Measurements from ENCODE around the gene BLMH.

BLMH gene

DNA sequence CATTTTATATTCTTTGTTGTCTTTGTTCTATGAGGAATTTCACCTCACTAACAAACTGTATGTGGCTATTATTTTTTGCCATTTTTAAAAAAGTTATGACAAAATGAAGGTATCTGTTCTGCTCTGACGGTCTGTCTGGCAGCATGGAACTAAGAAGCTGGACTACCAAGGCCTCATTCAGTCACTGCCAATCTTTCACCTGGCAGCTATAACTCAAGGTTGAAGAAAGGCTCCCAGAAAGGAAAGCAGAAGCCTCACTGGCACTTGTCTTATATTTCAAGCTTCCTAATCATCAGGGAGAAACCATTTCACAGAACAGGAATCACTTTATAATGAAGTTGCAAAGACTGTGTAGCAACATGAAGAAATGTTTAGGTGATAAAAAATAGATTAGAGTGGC lies 37.6 kb downstream of the BLMH start:
- no peak for DNase-seq
- H3K27me3 Mint-ChIP-seq, result no peaks in the 10 kb centered on the region
- H3K27ac Mint-ChIP-seq, result no peak overlapping the region
- CTCF ChIA-PET, result interaction anchor here (0.6 kb wide), 1 partner anchor 30 kb away, joined by 3 read pairs; no protein-coding TSS in a partner anchor
- peaks cover 24% of the 10 kb centered on the region for H3K36me3 Mint-ChIP-seq
- H3K4me3 Mint-ChIP-seq, result no peak overlapping the region
- H3K9me3 Mint-ChIP-seq, result no peaks in the 10 kb centered on the region
- peaks cover 3% of the 10 kb centered on the region for H3K4me1 Mint-ChIP-seq

DNA sequence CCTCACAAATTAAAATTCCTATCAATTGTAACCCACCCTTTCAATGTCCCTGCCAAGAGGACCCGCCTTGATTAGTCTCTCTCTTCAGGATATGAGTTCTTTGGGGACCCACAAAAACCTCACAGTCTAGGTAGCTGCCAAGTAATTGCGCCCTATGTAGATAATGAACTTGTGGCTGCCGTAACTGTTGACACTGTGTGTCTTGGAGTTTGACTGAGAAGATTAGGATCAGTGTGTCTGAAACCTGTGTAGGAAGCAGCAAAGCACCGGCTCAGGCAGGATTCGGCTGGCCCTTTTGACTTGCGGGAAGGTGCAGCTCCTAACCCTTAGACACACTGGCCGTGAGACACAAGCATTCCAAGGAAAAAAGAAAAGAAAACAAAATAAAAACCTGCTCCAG lies 38.4 kb downstream of the BLMH start:
- Mint-ChIP-seq H3K4me1 (no peaks in the 10 kb centered on the region), H3K27me3 (no peaks in the 10 kb centered on the region), H3K36me3 (peaks cover 26% of the 10 kb centered on the region), H3K4me3 (no peak overlapping the region), H3K27ac (no peak overlapping the region), H3K9me3 (no peaks in the 10 kb centered on the region)
- CTCF ChIA-PET, result no interaction called here
- DNase-seq, result no peak

GRCh38 chr17:30251931-30252330 lies 39.8 kb downstream of the BLMH start:
- H3K9me3 Mint-ChIP-seq, result no peaks in the 10 kb centered on the region
- DNase-seq, result no peak
- no peaks in the 10 kb centered on the region for H3K4me1 Mint-ChIP-seq
- peaks cover 36% of the 10 kb centered on the region for H3K36me3 Mint-ChIP-seq
- CTCF ChIA-PET, result no interaction called here
- no peak overlapping the region for H3K27ac Mint-ChIP-seq
- H3K4me3 Mint-ChIP-seq, result no peak overlapping the region
- H3K27me3 Mint-ChIP-seq, result no peaks in the 10 kb centered on the region

- no peak overlapping the region for H3K27ac Mint-ChIP-seq
- CTCF ChIA-PET, result no interaction called here
- no peak for DNase-seq
- H3K4me3 Mint-ChIP-seq, result no peak overlapping the region
- no peaks in the 10 kb centered on the region for H3K4me1 Mint-ChIP-seq
- peaks cover 36% of the 10 kb centered on the region for H3K36me3 Mint-ChIP-seq
- H3K9me3 Mint-ChIP-seq, result no peaks in the 10 kb centered on the region
- no peaks in the 10 kb centered on the region for H3K27me3 Mint-ChIP-seq
Observed at GRCh38 chr17:30249460-30249859, 42.3 kb downstream of the BLMH start.

DNA sequence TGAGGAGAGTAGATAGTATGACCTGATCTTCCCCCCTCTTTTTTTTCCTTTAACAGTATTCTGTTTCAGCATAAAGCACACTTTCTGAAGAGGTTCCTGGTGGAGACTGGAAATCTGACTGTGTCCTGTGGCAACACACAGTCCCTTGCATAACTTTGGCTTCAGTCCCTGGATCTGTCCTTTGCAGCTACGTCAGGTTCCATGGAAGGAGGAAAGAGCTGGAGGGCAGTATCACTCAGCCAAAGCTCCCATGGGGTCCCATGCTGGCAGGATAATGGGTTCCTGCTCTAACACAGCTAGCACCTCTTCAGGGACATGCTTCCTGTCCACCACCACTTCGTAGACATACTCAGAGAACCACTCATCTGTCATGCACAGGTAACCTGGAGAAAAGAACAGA lies 43.0 kb downstream of the BLMH start:
- no peak for DNase-seq
- H3K27me3 Mint-ChIP-seq, result no peaks in the 10 kb centered on the region
- CTCF ChIA-PET, result no interaction called here
- H3K27ac Mint-ChIP-seq, result no peak overlapping the region
- no peak overlapping the region for H3K4me3 Mint-ChIP-seq
- peaks cover 36% of the 10 kb centered on the region for H3K36me3 Mint-ChIP-seq
- H3K4me1 Mint-ChIP-seq, result no peaks in the 10 kb centered on the region
- H3K9me3 Mint-ChIP-seq, result no peaks in the 10 kb centered on the region

- DNase-seq, result no peak
- no peaks in the 10 kb centered on the region for H3K4me1 Mint-ChIP-seq
- H3K4me3 Mint-ChIP-seq, result no peak overlapping the region
- peaks cover 28% of the 10 kb centered on the region for H3K36me3 Mint-ChIP-seq
- H3K9me3 Mint-ChIP-seq, result no peaks in the 10 kb centered on the region
- peaks cover 4% of the 10 kb centered on the region for H3K27me3 Mint-ChIP-seq
- CTCF ChIA-PET, result no interaction called here
- no peak overlapping the region for H3K27ac Mint-ChIP-seq
Observed at GRCh38 chr17:30246460-30246859, 45.3 kb downstream of the BLMH start.

DNA sequence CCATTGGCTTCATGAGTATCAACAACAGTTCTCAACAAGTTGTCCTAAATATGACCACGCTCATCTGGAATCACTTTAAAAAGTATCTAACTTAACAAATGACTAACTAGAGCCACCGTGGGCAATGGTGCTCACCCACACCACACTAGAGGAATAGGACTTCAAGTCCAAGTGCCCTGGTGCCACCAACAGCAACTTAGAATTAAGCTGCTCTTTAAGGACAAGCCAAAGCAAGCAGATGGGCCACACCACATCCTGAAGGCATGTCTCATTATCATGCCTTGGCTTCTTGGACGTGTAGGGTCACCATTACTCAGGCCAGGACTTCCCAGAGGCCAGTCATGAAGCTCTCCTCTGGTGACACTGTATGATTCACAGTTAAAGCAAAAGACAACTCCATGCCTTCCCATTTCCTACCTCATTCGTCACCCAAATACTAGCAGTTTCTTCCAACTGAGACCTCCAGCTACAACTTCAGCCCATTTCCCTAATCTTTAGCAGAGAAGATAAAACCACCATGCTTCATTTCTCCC lies 46.8 kb downstream of the BLMH start:
- H3K27me3 Mint-ChIP-seq, result peaks cover 13% of the 10 kb centered on the region
- no peak overlapping the region for H3K27ac Mint-ChIP-seq
- no peaks in the 10 kb centered on the region for H3K4me1 Mint-ChIP-seq
- CTCF ChIA-PET, result interaction anchor here (1.0 kb wide), 1 partner anchor 120 kb away, joined by 3 read pairs; no protein-coding TSS in a partner anchor
- H3K4me3 Mint-ChIP-seq, result no peak overlapping the region
- H3K9me3 Mint-ChIP-seq, result no peaks in the 10 kb centered on the region
- H3K36me3 Mint-ChIP-seq, result peaks cover 24% of the 10 kb centered on the region
- DNase-seq, result no peak

DNA sequence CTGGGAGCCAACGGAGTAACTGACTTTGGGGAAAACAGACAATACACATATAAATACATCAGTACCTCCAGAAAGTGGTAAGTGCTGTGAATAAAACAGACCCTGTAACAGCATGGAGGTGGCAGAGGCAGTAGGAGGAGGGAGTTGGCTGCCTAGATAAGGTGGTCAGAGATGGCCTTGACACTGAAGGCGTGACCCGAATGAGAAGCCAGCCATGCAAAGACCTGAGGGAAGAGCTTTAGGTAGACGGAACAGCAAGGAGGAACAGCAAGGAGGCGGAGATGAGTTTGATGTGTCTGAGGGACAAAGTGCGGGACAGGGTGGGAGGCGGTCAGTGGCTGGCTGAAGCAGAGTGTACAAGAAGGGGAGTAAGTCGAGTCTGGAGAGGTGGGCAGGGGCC lies 48.2 kb downstream of the BLMH start:
- Mint-ChIP-seq H3K4me3 (no peak overlapping the region), H3K27me3 (peaks cover 26% of the 10 kb centered on the region), H3K4me1 (peaks cover 6% of the 10 kb centered on the region), H3K36me3 (peaks cover 17% of the 10 kb centered on the region), H3K27ac (no peak overlapping the region), H3K9me3 (no peaks in the 10 kb centered on the region)
- no peak for DNase-seq
- CTCF ChIA-PET, result interaction anchor here (1.4 kb wide), 1 partner anchor 93 kb away, joined by 3 read pairs; no protein-coding TSS in a partner anchor

- peaks cover 7% of the 10 kb centered on the region for H3K4me1 Mint-ChIP-seq
- CTCF ChIA-PET, result interaction anchor here (1.4 kb wide), 1 partner anchor 93 kb away, joined by 3 read pairs; no protein-coding TSS in a partner anchor
- H3K27me3 Mint-ChIP-seq, result peaks cover 32% of the 10 kb centered on the region
- no peak overlapping the region for H3K4me3 Mint-ChIP-seq
- DNase-seq, result no peak
- H3K27ac Mint-ChIP-seq, result no peak overlapping the region
- peaks cover 12% of the 10 kb centered on the region for H3K36me3 Mint-ChIP-seq
- H3K9me3 Mint-ChIP-seq, result no peaks in the 10 kb centered on the region
Observed at GRCh38 chr17:30243002-30243401, 48.7 kb downstream of the BLMH start.

GRCh38 chr17:30241051-30241450 lies 50.7 kb downstream of the BLMH start:
- peak overlapping the region; percentile 8 for H3K27ac Mint-ChIP-seq
- DNase-seq, result no peak
- no peaks in the 10 kb centered on the region for H3K9me3 Mint-ChIP-seq
- no peaks in the 10 kb centered on the region for H3K36me3 Mint-ChIP-seq
- CTCF ChIA-PET, result no interaction called here
- H3K4me3 Mint-ChIP-seq, result no peak overlapping the region
- H3K27me3 Mint-ChIP-seq, result peaks cover 51% of the 10 kb centered on the region
- peaks cover 12% of the 10 kb centered on the region for H3K4me1 Mint-ChIP-seq

- Mint-ChIP-seq H3K36me3 (no peaks in the 10 kb centered on the region), H3K4me3 (no peak overlapping the region), H3K9me3 (no peaks in the 10 kb centered on the region), H3K27me3 (peaks cover 60% of the 10 kb centered on the region), H3K27ac (no peak overlapping the region), H3K4me1 (peaks cover 16% of the 10 kb centered on the region)
- CTCF ChIA-PET, result interaction anchor here (0.6 to 2.1 kb wide), 3 partner anchors 19 to 870 kb away, joined by 3 to 5 read pairs (median 3); no protein-coding TSS in a partner anchor
- no peak for DNase-seq
Observed at GRCh38 chr17:30240177-30240576, 51.6 kb downstream of the BLMH start.

GRCh38 chr17:30239089-30239462 lies 52.7 kb downstream of the BLMH start:
- CTCF ChIA-PET, result interaction anchor here (2.1 kb wide), 1 partner anchor 114 kb away, joined by 5 read pairs; no protein-coding TSS in a partner anchor
- H3K4me1 Mint-ChIP-seq, result peaks cover 22% of the 10 kb centered on the region
- H3K36me3 Mint-ChIP-seq, result no peaks in the 10 kb centered on the region
- DNase-seq, result no peak
- peak overlapping the region; percentile 47 for H3K27ac Mint-ChIP-seq
- no peak overlapping the region for H3K4me3 Mint-ChIP-seq
- H3K9me3 Mint-ChIP-seq, result no peaks in the 10 kb centered on the region
- H3K27me3 Mint-ChIP-seq, result peaks cover 71% of the 10 kb centered on the region

DNA sequence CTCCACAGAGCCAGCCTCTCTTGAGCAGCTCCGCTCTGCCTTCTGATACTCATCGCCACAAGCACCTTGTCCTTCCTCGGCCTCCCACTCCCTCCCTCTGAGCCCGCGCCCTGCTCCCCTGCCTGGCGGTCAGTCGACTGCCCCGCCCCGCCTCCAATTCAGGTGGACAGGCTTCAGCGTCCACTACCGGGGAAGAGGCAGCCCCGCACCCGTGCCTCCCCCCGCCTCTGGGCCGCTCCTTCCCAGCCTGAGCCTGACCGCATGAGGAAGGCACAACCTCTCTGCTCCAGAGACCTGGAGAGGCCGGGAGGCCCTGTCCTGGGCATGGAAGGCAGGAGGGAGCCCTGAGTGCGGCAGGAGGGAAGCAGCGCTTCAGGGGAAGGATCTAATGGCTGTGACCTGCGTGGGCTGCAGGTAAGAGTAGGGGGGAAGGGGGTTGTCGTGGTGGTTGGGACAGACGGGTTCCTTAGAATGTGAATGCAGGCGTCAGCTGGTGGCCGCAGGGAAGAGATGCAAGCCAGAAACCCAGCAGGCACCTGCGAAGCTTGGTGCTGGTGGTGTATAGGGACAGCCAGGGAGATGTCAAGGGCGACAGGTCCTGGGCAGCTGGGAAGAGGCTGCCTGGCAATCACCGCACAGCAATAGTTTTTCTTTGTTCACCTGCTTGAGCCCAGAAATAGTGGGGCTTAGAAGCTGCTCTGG lies 53.2 kb downstream of the BLMH start:
- Mint-ChIP-seq H3K4me3 (no peak overlapping the region), H3K9me3 (no peaks in the 10 kb centered on the region), H3K4me1 (peaks cover 22% of the 10 kb centered on the region), H3K27ac (no peak overlapping the region), H3K36me3 (no peaks in the 10 kb centered on the region), H3K27me3 (peaks cover 76% of the 10 kb centered on the region)
- DNase-seq, result no peak
- CTCF ChIA-PET, result interaction anchor here (1.0 to 2.1 kb wide), 2 partner anchors 113 to 134 kb away, joined by 3 to 5 read pairs; no protein-coding TSS in a partner anchor

GRCh38 chr17:30238003-30238344 lies 53.8 kb downstream of the BLMH start:
- Mint-ChIP-seq H3K36me3 (no peaks in the 10 kb centered on the region), H3K9me3 (no peaks in the 10 kb centered on the region), H3K27me3 (peaks cover 82% of the 10 kb centered on the region), H3K4me1 (peaks cover 22% of the 10 kb centered on the region), H3K4me3 (no peak overlapping the region), H3K27ac (no peak overlapping the region)
- CTCF ChIA-PET, result interaction anchor here (1.0 to 2.1 kb wide), 2 partner anchors 113 to 133 kb away, joined by 3 to 5 read pairs; no protein-coding TSS in a partner anchor
- no peak for DNase-seq

All from activated naive CD4-positive, alpha-beta T cell treated with anti-CD3 and anti-CD28 coated beads, Interleukin-2, amount 10 ng/mL, durations not matched to agents 7 days and 5 days (primary cell).